HepG2 (cell line): ENCODE results near the gene CNGA2. TPM values are rescaled to one million over a fixed set of nuclear protein-coding genes. Genes with fewer than 3 reads are reported as not detected.

Experiments
- ATAC-seq: fragments of 200-7000 bp; cut with Tn5 transposase; 3 replicates; pipeline ENCODE4 v1.9.1; 2020; ENCODE audit warnings: mild to moderate bottlenecking, moderate library complexity
- BruUV-seq: library from RNA; stranded (reverse); fragments of 400-500 nt; replicated peaks from 2 replicates; lab custom pipeline; 2021; lab: Mats Ljungman, UMichigan
- CTCF ChIA-PET: fragments of 300-600 bp; formaldehyde crosslinking; extraction: SDS; loops from one replicate; lab custom pipeline; 2021; ENCODE audit warnings: low total read pairs, inconsistent platforms, low intra/inter-chr PET ratio; lab: Yijun Ruan, JAX
- POLR2A ChIA-PET: fragments of 350-600 bp; sonication (Branson Sonifier 250); formaldehyde crosslinking; loops from one replicate; lab custom pipeline; 2020; ENCODE audit warnings: antibody characterized with exemption, inconsistent platforms; lab: Yijun Ruan, JAX
- DNase-seq: peaks from one replicate; pipeline ENCODE4 v3.0.0-alpha.2; 2015; ENCODE audit warnings: low spot score
- FAIRE-seq: peaks from 3 replicates; lab custom pipeline; 2011; peaks lifted over from hg19 to GRCh38; lab: Jason Lieb, UNC
- H2AFZ ChIP-seq: one replicate; pipeline ENCODE4 v1.6.1; 2011; ENCODE audit warnings: low read length, inconsistent platforms
- H3K27ac ChIP-seq: fragments of 300-600 bp; 3 replicates; pipeline ENCODE4 v1.8.0; 2011; ENCODE audit warnings: mixed run types, mild to moderate bottlenecking, mixed read lengths, low read length, inconsistent platforms; ENCODE audit not compliant: insufficient read depth; ENCODE audit errors: extremely low read length
- H3K27me3 ChIP-seq, 2 experiments: fragments of 200-600 bp in 1 of 2; 2 replicates in 1 of 2; 3 replicates in 1 of 2; pipeline versions ENCODE4 v1.6.0 to v1.8.0; 2011; ENCODE audit warnings: low read length in 2 of 2, mild to moderate bottlenecking in 2 of 2, moderate library complexity in 2 of 2, inconsistent platforms in 1 of 2; ENCODE audit not compliant: insufficient read depth in 2 of 2, control insufficient read depth in 1 of 2
- H3K36me3 ChIP-seq, 2 experiments: fragments of 200-600 bp in 1 of 2; replicated peaks in 1 of 2; 2 replicates in 1 of 2; 3 replicates in 1 of 2; pipeline versions ENCODE4 v1.5.1 to v1.8.0; 2011; ENCODE audit warnings: low read length in 2 of 2, inconsistent platforms in 1 of 2; ENCODE audit not compliant: insufficient read depth in 2 of 2, control insufficient read depth in 1 of 2
- H3K4me1 ChIP-seq: 2 replicates; pipeline ENCODE4 v1.5.1; 2012; ENCODE audit warnings: low read length, inconsistent platforms; ENCODE audit not compliant: insufficient read depth
- H3K4me2 ChIP-seq: 2 replicates; pipeline ENCODE4 v1.6.0; 2011; ENCODE audit warnings: low read depth, low read length, inconsistent platforms
- H3K4me3 ChIP-seq, 3 experiments: fragments of 200-600 bp in 1 of 3; sonication (generic), shearing (Covaris generic) in 1 of 3; replicated peaks in 1 of 3; 2 replicates each; pipeline ENCODE4 v1.5.1; 2011 to 2016; ENCODE audit warnings: low read length in 3 of 3, inconsistent platforms in 2 of 3, low read depth in 2 of 3, mild to moderate bottlenecking in 2 of 3, control low read depth in 1 of 3, mixed read lengths in 1 of 3; ENCODE audit not compliant: insufficient read depth in 1 of 3
- H3K79me2 ChIP-seq: one replicate; pipeline ENCODE4 v1.6.1; 2011; ENCODE audit warnings: low read length, inconsistent platforms; ENCODE audit not compliant: insufficient read depth
- H3K9ac ChIP-seq: 2 replicates; pipeline ENCODE4 v1.6.0; 2011; ENCODE audit warnings: mild to moderate bottlenecking, low read depth, low read length, inconsistent platforms; ENCODE audit not compliant: insufficient read depth
- H3K9me3 ChIP-seq: 2 replicates; pipeline ENCODE4 v1.5.1; 2012; ENCODE audit warnings: mild to moderate bottlenecking, low read length
- H4K20me1 ChIP-seq: 2 replicates; pipeline ENCODE4 v1.6.0; 2011; ENCODE audit warnings: inconsistent platforms, mild to moderate bottlenecking, low read length, moderate library complexity; ENCODE audit not compliant: insufficient read depth
- DR1 ChIP-seq: sonication (generic); formaldehyde crosslinking; IDR thresholded peaks from 2 replicates; pipeline ENCODE4 v1.8.0; 2021; ENCODE audit warnings: mild to moderate bottlenecking, missing genetic modification reagents, inconsistent platforms
- KDM2A ChIP-seq: sonication (generic); formaldehyde crosslinking; IDR thresholded peaks from 2 replicates; pipeline ENCODE4 v1.4.0; 2020; ENCODE audit warnings: low read depth, missing genetic modification reagents, borderline replicate concordance
- RXRB ChIP-seq: IDR thresholded peaks from 2 replicates; pipeline ENCODE4 v1.6.1; 2016; ENCODE audit warnings: borderline replicate concordance, missing genetic modification reagents, missing compliant biosample characterization
- STAG1 ChIP-seq: sonication (generic); formaldehyde crosslinking; IDR thresholded peaks from 2 replicates; pipeline ENCODE4 v1.4.0; 2020; ENCODE audit warnings: missing genetic modification reagents
- ZNF382 ChIP-seq: sonication (generic); formaldehyde crosslinking; IDR thresholded peaks from 2 replicates; pipeline ENCODE4 v1.5.0; 2020; ENCODE audit warnings: missing genetic modification reagents, mild to moderate bottlenecking, borderline replicate concordance
- ZNF572 ChIP-seq: sonication (generic); formaldehyde crosslinking; IDR thresholded peaks from 2 replicates; pipeline ENCODE4 v1.5.1; 2020; ENCODE audit warnings: mild to moderate bottlenecking, missing genetic modification reagents
- ZNF773 ChIP-seq: sonication (generic); formaldehyde crosslinking; IDR thresholded peaks from 2 replicates; pipeline ENCODE4 v1.4.0; 2020; ENCODE audit warnings: missing genetic modification reagents, borderline replicate concordance
- WGBS: methylation state at CpG from one replicate; pipeline ENCODE4 v1.1.6; 2017; ENCODE audit warnings: low lambda C conversion rate; 5-methylcytosine and 5-hydroxymethylcytosine counted together
- in situ Hi-C: cut with HindIII; loops from 2 replicates; pipeline ENCODE4 v1.10.0; 2017; ENCODE audit warnings: low pct_unique_long_range_greater_than_20kb; ENCODE audit not compliant: extremely low pct_ligation_motif_present
- intact Hi-C: fragments of 100-400 bp; cut with micrococcal nuclease; formaldehyde crosslinking; loops from one replicate; pipeline ENCODE4 v1.10.0; 2022; ENCODE audit not compliant: unreplicated experiment
- polyA plus RNA-seq, 8 experiments: library from polyadenylated mRNA; depleted of rRNA in 3 of 8; stranded (reverse) in 7 of 8; unstranded in 1 of 8; fragments of >200 nt; fragmentation: Illumina TruSeq in 4 of 8; extraction: Trizol in 4 of 8; gene quantifications; 2 replicates each; pipeline versions ENCODE4 v1.2.1 to v1.2.3, GENCODE V29; 2011 to 2016; ENCODE audit warnings: low read depth in 4 of 8, missing spikeins in 1 of 8, mixed read lengths in 1 of 8; ENCODE audit not compliant: insufficient read depth in 1 of 8
- total RNA-seq, 5 experiments: library from RNA; depleted of rRNA; stranded (reverse); fragments of >200 nt; fragmentation: Illumina TruSeq; extraction: Trizol; gene quantifications; 2 replicates each; pipeline ENCODE4 v1.2.3, GENCODE V29; 2016; ENCODE audit warnings: low read depth in 1 of 5
- TF ChIP-seq, protein P1 (sequence below): sonication (generic); formaldehyde crosslinking; conservative IDR thresholded peaks from 2 replicates; pipeline ENCODE4 v1.5.0; 2020; ENCODE audit warnings: missing genetic modification reagents
- TF ChIP-seq, protein P2 (sequence below): sonication (generic); formaldehyde crosslinking; IDR thresholded peaks from 2 replicates; pipeline ENCODE4 v1.8.0; 2022; ENCODE audit warnings: missing genetic modification reagents, mild to moderate bottlenecking, moderate library complexity, borderline replicate concordance
- TF ChIP-seq, protein P3 (sequence below): sonication (generic); formaldehyde crosslinking; IDR thresholded peaks from 2 replicates; pipeline ENCODE4 v1.8.0; 2022; ENCODE audit warnings: mild to moderate bottlenecking, missing genetic modification reagents, moderate library complexity
- TF ChIP-seq, protein P4 (sequence below): sonication (generic); formaldehyde crosslinking; IDR thresholded peaks from 2 replicates; pipeline ENCODE4 v1.4.0; 2020; ENCODE audit warnings: missing genetic modification reagents
- TF ChIP-seq, protein P5 (sequence below), 2 experiments: sonication (generic) in 1 of 2; formaldehyde crosslinking in 1 of 2; IDR thresholded peaks; 2 replicates each; pipeline versions ENCODE4 v1.4.0 to v1.6.1; 2016 to 2020; ENCODE audit warnings: borderline replicate concordance in 1 of 2, low read depth in 1 of 2, mild to moderate bottlenecking in 1 of 2, missing genetic modification reagents in 1 of 2

The CNGA2 gene
- total and polyA plus RNA-seq, 2 of the 13 experiments (the other 11 are each of a cell fraction or from before 2014, with no cell fraction given) = not detected

DNA sequence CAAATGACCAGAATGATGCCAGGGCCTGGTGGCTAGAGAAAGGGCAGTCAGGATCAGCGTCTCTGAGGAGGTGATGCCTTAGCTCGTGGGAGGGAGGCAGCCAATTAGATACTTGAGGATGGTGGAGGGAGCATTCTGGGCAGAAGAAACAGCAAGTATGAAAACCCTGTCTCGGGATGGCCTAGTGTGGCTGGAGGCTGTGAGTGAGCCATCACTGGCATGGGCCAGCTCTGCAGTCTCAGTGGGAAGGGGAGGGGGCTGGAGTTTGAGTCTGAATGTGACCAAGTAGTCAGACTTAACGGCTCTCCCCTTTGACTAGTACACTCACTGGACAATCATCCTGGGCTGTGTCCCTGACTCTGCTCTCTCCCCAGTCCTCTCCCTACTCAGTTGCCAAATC lies 7.1 kb downstream of the CNGA2 start:
- DNase-seq (no peak), ATAC-seq (no peak), FAIRE-seq (no peak)
- in situ Hi-C loops (loop anchor here (5.0 to 25.0 kb wide), 2 partner anchors 896 to 1071 kb away; partner anchors contain the start of gene GABRQ), intact Hi-C loops (no loop called here)
- Histone ChIP-seq H3K79me2 (no peaks in the 10 kb centered on the region), H3K27ac (no peak overlapping the region), H4K20me1 (no peaks in the 10 kb centered on the region), H2AFZ (no peak overlapping the region), H3K36me3 (no peaks in the 10 kb centered on the region), H3K27me3 (no peaks in the 10 kb centered on the region), H3K9me3 (no peaks in the 10 kb centered on the region), H3K4me3 (no peak overlapping the region), H3K4me2 (no peak overlapping the region), H3K9ac (no peak overlapping the region), H3K4me1 (no peaks in the 10 kb centered on the region)
- POLR2A ChIA-PET = no interaction called here
- BruUV-seq = no TSS peak
- WGBS = 0% methylated on average over 3 of the region's 4 CpGs
- CTCF ChIA-PET = no interaction called here
- TF ChIP-seq, protein P1, sequence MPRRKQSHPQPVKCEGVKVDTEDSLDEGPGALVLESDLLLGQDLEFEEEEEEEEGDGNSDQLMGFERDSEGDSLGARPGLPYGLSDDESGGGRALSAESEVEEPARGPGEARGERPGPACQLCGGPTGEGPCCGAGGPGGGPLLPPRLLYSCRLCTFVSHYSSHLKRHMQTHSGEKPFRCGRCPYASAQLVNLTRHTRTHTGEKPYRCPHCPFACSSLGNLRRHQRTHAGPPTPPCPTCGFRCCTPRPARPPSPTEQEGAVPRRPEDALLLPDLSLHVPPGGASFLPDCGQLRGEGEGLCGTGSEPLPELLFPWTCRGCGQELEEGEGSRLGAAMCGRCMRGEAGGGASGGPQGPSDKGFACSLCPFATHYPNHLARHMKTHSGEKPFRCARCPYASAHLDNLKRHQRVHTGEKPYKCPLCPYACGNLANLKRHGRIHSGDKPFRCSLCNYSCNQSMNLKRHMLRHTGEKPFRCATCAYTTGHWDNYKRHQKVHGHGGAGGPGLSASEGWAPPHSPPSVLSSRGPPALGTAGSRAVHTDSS (CRISPR knock-in tag) = no peak
- TF ChIP-seq, protein P2, sequence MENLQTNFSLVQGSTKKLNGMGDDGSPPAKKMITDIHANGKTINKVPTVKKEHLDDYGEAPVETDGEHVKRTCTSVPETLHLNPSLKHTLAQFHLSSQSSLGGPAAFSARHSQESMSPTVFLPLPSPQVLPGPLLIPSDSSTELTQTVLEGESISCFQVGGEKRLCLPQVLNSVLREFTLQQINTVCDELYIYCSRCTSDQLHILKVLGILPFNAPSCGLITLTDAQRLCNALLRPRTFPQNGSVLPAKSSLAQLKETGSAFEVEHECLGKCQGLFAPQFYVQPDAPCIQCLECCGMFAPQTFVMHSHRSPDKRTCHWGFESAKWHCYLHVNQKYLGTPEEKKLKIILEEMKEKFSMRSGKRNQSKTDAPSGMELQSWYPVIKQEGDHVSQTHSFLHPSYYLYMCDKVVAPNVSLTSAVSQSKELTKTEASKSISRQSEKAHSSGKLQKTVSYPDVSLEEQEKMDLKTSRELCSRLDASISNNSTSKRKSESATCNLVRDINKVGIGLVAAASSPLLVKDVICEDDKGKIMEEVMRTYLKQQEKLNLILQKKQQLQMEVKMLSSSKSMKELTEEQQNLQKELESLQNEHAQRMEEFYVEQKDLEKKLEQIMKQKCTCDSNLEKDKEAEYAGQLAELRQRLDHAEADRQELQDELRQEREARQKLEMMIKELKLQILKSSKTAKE (CRISPR knock-in tag) = no peak
- no peak for TF ChIP-seq STAG1
- no peak for TF ChIP-seq KDM2A (CRISPR knock-in tag)
- TF ChIP-seq, protein P3, sequence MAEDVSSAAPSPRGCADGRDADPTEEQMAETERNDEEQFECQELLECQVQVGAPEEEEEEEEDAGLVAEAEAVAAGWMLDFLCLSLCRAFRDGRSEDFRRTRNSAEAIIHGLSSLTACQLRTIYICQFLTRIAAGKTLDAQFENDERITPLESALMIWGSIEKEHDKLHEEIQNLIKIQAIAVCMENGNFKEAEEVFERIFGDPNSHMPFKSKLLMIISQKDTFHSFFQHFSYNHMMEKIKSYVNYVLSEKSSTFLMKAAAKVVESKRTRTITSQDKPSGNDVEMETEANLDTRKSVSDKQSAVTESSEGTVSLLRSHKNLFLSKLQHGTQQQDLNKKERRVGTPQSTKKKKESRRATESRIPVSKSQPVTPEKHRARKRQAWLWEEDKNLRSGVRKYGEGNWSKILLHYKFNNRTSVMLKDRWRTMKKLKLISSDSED (CRISPR knock-in tag) = no peak
- TF ChIP-seq, protein P4, sequence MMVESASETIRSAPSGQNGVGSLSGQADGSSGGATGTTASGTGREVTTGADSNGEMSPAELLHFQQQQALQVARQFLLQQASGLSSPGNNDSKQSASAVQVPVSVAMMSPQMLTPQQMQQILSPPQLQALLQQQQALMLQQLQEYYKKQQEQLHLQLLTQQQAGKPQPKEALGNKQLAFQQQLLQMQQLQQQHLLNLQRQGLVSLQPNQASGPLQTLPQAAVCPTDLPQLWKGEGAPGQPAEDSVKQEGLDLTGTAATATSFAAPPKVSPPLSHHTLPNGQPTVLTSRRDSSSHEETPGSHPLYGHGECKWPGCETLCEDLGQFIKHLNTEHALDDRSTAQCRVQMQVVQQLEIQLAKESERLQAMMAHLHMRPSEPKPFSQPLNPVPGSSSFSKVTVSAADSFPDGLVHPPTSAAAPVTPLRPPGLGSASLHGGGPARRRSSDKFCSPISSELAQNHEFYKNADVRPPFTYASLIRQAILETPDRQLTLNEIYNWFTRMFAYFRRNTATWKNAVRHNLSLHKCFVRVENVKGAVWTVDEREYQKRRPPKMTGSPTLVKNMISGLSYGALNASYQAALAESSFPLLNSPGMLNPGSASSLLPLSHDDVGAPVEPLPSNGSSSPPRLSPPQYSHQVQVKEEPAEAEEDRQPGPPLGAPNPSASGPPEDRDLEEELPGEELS = no peak
- TF ChIP-seq RXRB = no peak
- no peak for TF ChIP-seq ZNF572
- TF ChIP-seq, protein P5, sequence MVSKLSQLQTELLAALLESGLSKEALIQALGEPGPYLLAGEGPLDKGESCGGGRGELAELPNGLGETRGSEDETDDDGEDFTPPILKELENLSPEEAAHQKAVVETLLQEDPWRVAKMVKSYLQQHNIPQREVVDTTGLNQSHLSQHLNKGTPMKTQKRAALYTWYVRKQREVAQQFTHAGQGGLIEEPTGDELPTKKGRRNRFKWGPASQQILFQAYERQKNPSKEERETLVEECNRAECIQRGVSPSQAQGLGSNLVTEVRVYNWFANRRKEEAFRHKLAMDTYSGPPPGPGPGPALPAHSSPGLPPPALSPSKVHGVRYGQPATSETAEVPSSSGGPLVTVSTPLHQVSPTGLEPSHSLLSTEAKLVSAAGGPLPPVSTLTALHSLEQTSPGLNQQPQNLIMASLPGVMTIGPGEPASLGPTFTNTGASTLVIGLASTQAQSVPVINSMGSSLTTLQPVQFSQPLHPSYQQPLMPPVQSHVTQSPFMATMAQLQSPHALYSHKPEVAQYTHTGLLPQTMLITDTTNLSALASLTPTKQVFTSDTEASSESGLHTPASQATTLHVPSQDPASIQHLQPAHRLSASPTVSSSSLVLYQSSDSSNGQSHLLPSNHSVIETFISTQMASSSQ (IDR thresholded peaks at IDR 0.05; ENCODE audit: low read depth) = no peak
- TF ChIP-seq, protein P5 (CRISPR knock-in tag; IDR thresholded peaks at IDR 0.05; ENCODE audit: borderline replicate concordance) = no peak
- no peak for TF ChIP-seq DR1 (CRISPR knock-in tag)
- TF ChIP-seq ZNF773 (CRISPR knock-in tag) = no peak
- TF ChIP-seq ZNF382 = no peak
